ENCODE measurements around the gene GTF3C2.

- TF ChIP-seq CTCF (IDR thresholded peaks at IDR 0.05 in 2 of 3, conservative IDR thresholded peaks at IDR 0.05 in 1 of 3; ENCODE audit: control insufficient read depth in 2 of 3, extremely low read depth in 1 of 3, insufficient read depth in 1 of 3, low read depth in 3 of 3, low read length in 3 of 3) (no peak), CHD4 (IDR thresholded peaks at IDR 0.05) (no peak)
Observed at GRCh38 chr2:27314709-27315108, 41.9 kb downstream of the GTF3C2 start.

Data from GM12878 (cell line).